HEK293 (cell line): Measurements from ENCODE around the gene KRTAP3-1.

Experiments
- CTCF ChIA-PET: fragments of 350-600 bp; formaldehyde crosslinking; extraction: SDS; loops from one replicate; lab custom pipeline; 2021; ENCODE audit warnings: antibody characterized with exemption; lab: Yijun Ruan, JAX
- POLR2A ChIA-PET: fragments of 300-600 bp; formaldehyde crosslinking; extraction: SDS; loops from one replicate; lab custom pipeline; 2020; ENCODE audit warnings: antibody characterized with exemption, inconsistent platforms; lab: Yijun Ruan, JAX
- H3K27ac ChIP-seq: fragments of 200-500 bp; sonication (Bioruptor generic); 2 replicates; pipeline ENCODE4 v1.5.1; 2014; ENCODE audit warnings: low read depth, low read length, control low read depth, inconsistent platforms; ENCODE audit errors: extremely low read depth
- H3K36me3 ChIP-seq, 2 experiments: fragments of 200-500 bp in 1 of 2; sonication (Bioruptor generic) in 1 of 2; 1 replicate in 1 of 2; 2 replicates in 1 of 2; pipeline ENCODE4 v1.5.1; 2014 to 2017; ENCODE audit warnings: inconsistent platforms in 2 of 2, low read length in 2 of 2; ENCODE audit not compliant: control insufficient read depth in 2 of 2, insufficient read depth in 1 of 2
- H3K4me1 ChIP-seq: fragments of 200-500 bp; sonication (Bioruptor generic); 2 replicates; pipeline ENCODE4 v1.5.1; 2014; ENCODE audit warnings: mild to moderate bottlenecking, low read length, inconsistent platforms; ENCODE audit not compliant: control insufficient read depth, insufficient read depth
- H3K4me3 ChIP-seq: 2 replicates; pipeline ENCODE4 v1.5.1; 2011; ENCODE audit warnings: low read depth, mild to moderate bottlenecking, control low read depth, low read length, moderate library complexity
- H3K9me3 ChIP-seq: fragments of 200-500 bp; sonication (Bioruptor generic); 2 replicates; pipeline ENCODE4 v1.5.1; 2014; ENCODE audit warnings: low read depth, low read length, inconsistent platforms; ENCODE audit not compliant: control insufficient read depth, insufficient read depth
- CTCF ChIP-seq: fragments of 450-650 bp; formaldehyde crosslinking; IDR thresholded peaks from 2 replicates; pipeline ENCODE4 v1.5.1; 2016; ENCODE audit warnings: missing biosample characterization, missing genetic modification characterization
- GFI1B ChIP-seq: fragments of 450-650 bp; formaldehyde crosslinking; IDR thresholded peaks from 2 replicates; pipeline ENCODE4 v1.5.1; 2016; ENCODE audit warnings: missing biosample characterization, missing genetic modification characterization
- IKZF3 ChIP-seq: fragments of 450-650 bp; IDR thresholded peaks from 2 replicates; pipeline ENCODE4 v1.5.0; 2018; ENCODE audit warnings: missing biosample characterization, mild to moderate bottlenecking, missing genetic modification characterization, moderate library complexity
- KLF1 ChIP-seq: fragments of 450-650 bp; formaldehyde crosslinking; IDR thresholded peaks from 2 replicates; pipeline ENCODE4 v1.5.1; 2016; ENCODE audit warnings: missing biosample characterization, missing genetic modification characterization
- KLF16 ChIP-seq: fragments of 450-650 bp; formaldehyde crosslinking; IDR thresholded peaks from 2 replicates; pipeline ENCODE4 v1.5.1; 2017; ENCODE audit warnings: missing biosample characterization, missing genetic modification characterization
- KLF7 ChIP-seq: fragments of 450-650 bp; formaldehyde crosslinking; IDR thresholded peaks from 2 replicates; pipeline ENCODE4 v1.5.1; 2016; ENCODE audit warnings: missing biosample characterization, missing genetic modification characterization, borderline replicate concordance
- PRDM1 ChIP-seq: fragments of 450-650 bp; formaldehyde crosslinking; IDR thresholded peaks from 2 replicates; pipeline ENCODE4; 2016; ENCODE audit warnings: missing biosample characterization, missing genetic modification characterization
- PRDM2 ChIP-seq: fragments of 450-650 bp; formaldehyde crosslinking; IDR thresholded peaks from 2 replicates; pipeline ENCODE4 v1.5.1; 2016; ENCODE audit warnings: missing biosample characterization, missing genetic modification characterization, borderline replicate concordance
- REST ChIP-seq: fragments of 450-650 bp; formaldehyde crosslinking; IDR thresholded peaks from 2 replicates; pipeline ENCODE4 v1.5.1; 2016; ENCODE audit warnings: missing biosample characterization, missing genetic modification characterization
- ZBTB48 ChIP-seq: fragments of 450-650 bp; formaldehyde crosslinking; IDR thresholded peaks from 2 replicates; pipeline ENCODE4 v1.5.1; 2016; ENCODE audit warnings: missing biosample characterization, missing genetic modification characterization
- ZNF10 ChIP-seq: fragments of 450-650 bp; formaldehyde crosslinking; IDR thresholded peaks from 2 replicates; pipeline ENCODE4 v1.5.1; 2017; ENCODE audit warnings: missing biosample characterization, missing genetic modification characterization
- ZNF155 ChIP-seq: fragments of 450-650 bp; formaldehyde crosslinking; IDR thresholded peaks from 2 replicates; pipeline ENCODE4 v1.5.1; 2016; ENCODE audit warnings: missing biosample characterization, missing genetic modification characterization
- ZNF175 ChIP-seq: fragments of 450-650 bp; formaldehyde crosslinking; IDR thresholded peaks from 2 replicates; pipeline ENCODE4 v1.5.1; 2016; ENCODE audit warnings: missing biosample characterization, missing genetic modification characterization
- ZNF280D ChIP-seq: fragments of 450-650 bp; formaldehyde crosslinking; IDR thresholded peaks from 2 replicates; pipeline ENCODE4 v1.5.1; 2016; ENCODE audit warnings: missing biosample characterization, missing genetic modification characterization
- ZNF335 ChIP-seq: fragments of 450-650 bp; formaldehyde crosslinking; conservative IDR thresholded peaks from 2 replicates; pipeline ENCODE4 v1.5.1; 2016; ENCODE audit warnings: missing biosample characterization, missing genetic modification characterization
- ZNF549 ChIP-seq: fragments of 450-650 bp; IDR thresholded peaks from 2 replicates; pipeline ENCODE4 v1.5.1; 2018; ENCODE audit warnings: missing biosample characterization, missing genetic modification characterization, mild to moderate bottlenecking, inconsistent platforms, moderate library complexity
- ZNF626 ChIP-seq: fragments of 450-650 bp; sonication (Bioruptor Pico); formaldehyde crosslinking; IDR thresholded peaks from 2 replicates; pipeline ENCODE4 v1.5.1; 2018; ENCODE audit warnings: missing biosample characterization, missing genetic modification characterization, inconsistent platforms
- ZNF704 ChIP-seq: fragments of 450-650 bp; formaldehyde crosslinking; IDR thresholded peaks from 2 replicates; pipeline ENCODE4 v1.5.1; 2016; ENCODE audit warnings: missing biosample characterization, missing genetic modification characterization
- ZNF76 ChIP-seq: fragments of 450-650 bp; formaldehyde crosslinking; IDR thresholded peaks from 2 replicates; pipeline ENCODE4; 2016; ENCODE audit warnings: low read depth, missing biosample characterization, missing genetic modification characterization, borderline replicate concordance
- ZNF768 ChIP-seq: fragments of 450-650 bp; formaldehyde crosslinking; IDR thresholded peaks from 2 replicates; pipeline ENCODE4 v1.5.1; 2018; ENCODE audit warnings: missing biosample characterization, mild to moderate bottlenecking, missing genetic modification characterization
- ZXDB ChIP-seq: fragments of 450-650 bp; formaldehyde crosslinking; IDR thresholded peaks from 2 replicates; pipeline ENCODE4 v1.5.1; 2016; ENCODE audit warnings: missing biosample characterization, missing genetic modification characterization

KRTAP3-1 gene

GRCh38 chr17:40995116-40995515, 13.8 kb downstream of the KRTAP3-1 start (continued):
- no peak for TF ChIP-seq PRDM2
- TF ChIP-seq, all 188 proteins: peak for 0

GRCh38 chr17:40993839-40994238, 15.1 kb downstream of the KRTAP3-1 start, which contains the start of gene KRTAP3-3:
KRTAP3-3 (minus strand) TSS chr17:40994164; CDS start chr17:40994097, 67 bp downstream.
- H3K27ac ChIP-seq: no peak within 1 kb of the TSS
- no peaks in the 10 kb centered on the region for H3K36me3 ChIP-seq
- ChIA-PET POLR2A (no interaction called here), CTCF (interaction anchor here (0.7 kb wide), 1 partner anchor 257 kb away, joined by 3 read pairs; no protein-coding TSS in a partner anchor)
- no peak within 1 kb of the TSS for H3K4me3 ChIP-seq
- TF ChIP-seq ZNF155 (tag by site-specific recombination) (no peak), GFI1B (tag by site-specific recombination) (no peak), ZNF175 (tag by site-specific recombination) (no peak), KLF7 (tag by site-specific recombination) (no peak), ZNF335 (tag by site-specific recombination) (no peak), REST (tag by site-specific recombination) (no peak), ZXDB (tag by site-specific recombination) (no peak), ZNF280D (tag by site-specific recombination) (no peak), ZNF704 (no peak), KLF16 (no peak), KLF1 (tag by site-specific recombination) (no peak), ZNF549 (no peak), CTCF (tag by site-specific recombination) (no peak), ZNF768 (no peak), ZBTB48 (tag by site-specific recombination) (no peak), ZNF10 (tag by site-specific recombination) (no peak), ZNF626 (tag by site-specific recombination) (no peak), ZNF76 (tag by site-specific recombination) (no peak), PRDM1 (tag by site-specific recombination) (no peak), IKZF3 (tag by site-specific recombination) (no peak)
- no peaks in the 10 kb centered on the region for H3K4me1 ChIP-seq
- H3K9me3 ChIP-seq: no peaks in the 10 kb centered on the region
